AG09319 (cell line): ENCODE data around the gene ARHGEF17.

Experiments used
- DNase-seq: peaks from one replicate; pipeline ENCODE4 v3.0.0-alpha.2; 2010; ENCODE audit warnings: low read depth; ENCODE audit errors: extremely low read depth
- TF ChIP-seq, protein P1 (sequence below): IDR thresholded peaks from 2 replicates; pipeline ENCODE4 v1.5.1; 2011; ENCODE audit warnings: low read depth, mild to moderate bottlenecking, inconsistent platforms, low read length, moderate library complexity

The ARHGEF17 gene

GRCh38 chr11:73294604-73295003 lies 13.5 kb upstream of the ARHGEF17 start:
- no peak for DNase-seq
- TF ChIP-seq, protein P1, sequence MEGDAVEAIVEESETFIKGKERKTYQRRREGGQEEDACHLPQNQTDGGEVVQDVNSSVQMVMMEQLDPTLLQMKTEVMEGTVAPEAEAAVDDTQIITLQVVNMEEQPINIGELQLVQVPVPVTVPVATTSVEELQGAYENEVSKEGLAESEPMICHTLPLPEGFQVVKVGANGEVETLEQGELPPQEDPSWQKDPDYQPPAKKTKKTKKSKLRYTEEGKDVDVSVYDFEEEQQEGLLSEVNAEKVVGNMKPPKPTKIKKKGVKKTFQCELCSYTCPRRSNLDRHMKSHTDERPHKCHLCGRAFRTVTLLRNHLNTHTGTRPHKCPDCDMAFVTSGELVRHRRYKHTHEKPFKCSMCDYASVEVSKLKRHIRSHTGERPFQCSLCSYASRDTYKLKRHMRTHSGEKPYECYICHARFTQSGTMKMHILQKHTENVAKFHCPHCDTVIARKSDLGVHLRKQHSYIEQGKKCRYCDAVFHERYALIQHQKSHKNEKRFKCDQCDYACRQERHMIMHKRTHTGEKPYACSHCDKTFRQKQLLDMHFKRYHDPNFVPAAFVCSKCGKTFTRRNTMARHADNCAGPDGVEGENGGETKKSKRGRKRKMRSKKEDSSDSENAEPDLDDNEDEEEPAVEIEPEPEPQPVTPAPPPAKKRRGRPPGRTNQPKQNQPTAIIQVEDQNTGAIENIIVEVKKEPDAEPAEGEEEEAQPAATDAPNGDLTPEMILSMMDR = no peak

- TF ChIP-seq, protein P1 = no peak; the same call in none of the 2 replicates
- no peak for DNase-seq
Observed at GRCh38 chr11:73295241-73295995, 12.7 kb upstream of the ARHGEF17 start.

GRCh38 chr11:73295996-73296318 lies 12.1 kb upstream of the ARHGEF17 start:
- no peak for DNase-seq
- TF ChIP-seq, protein P1 = no peak

- TF ChIP-seq, protein P1 = no peak
- DNase-seq = no peak
Observed at GRCh38 chr11:73296501-73297230, 11.4 kb upstream of the ARHGEF17 start.

- no peak for DNase-seq
- TF ChIP-seq, protein P1 = no peak
Observed at GRCh38 chr11:73297231-73297590, 10.9 kb upstream of the ARHGEF17 start.

DNA sequence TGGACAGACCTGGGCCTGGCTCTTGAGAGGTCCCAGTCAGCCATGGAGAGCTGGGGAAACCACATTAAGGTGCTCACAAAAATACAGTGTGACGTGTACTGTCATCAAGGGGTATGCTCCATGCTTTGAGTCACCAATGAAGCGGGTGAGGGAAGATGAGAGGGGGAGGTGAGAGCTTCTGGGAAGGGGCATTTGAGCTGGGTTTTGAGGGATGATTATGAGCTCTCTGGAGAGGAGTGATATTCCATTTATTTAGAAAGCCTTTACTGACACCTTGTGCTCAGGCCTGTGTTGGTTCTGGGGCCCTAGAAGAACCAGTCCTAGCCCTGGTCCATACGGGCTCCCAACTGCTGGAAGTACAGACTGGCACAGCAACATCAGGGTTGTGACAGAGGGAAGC lies 10.4 kb upstream of the ARHGEF17 start:
- TF ChIP-seq, protein P1 = no peak
- no peak for DNase-seq

DNA sequence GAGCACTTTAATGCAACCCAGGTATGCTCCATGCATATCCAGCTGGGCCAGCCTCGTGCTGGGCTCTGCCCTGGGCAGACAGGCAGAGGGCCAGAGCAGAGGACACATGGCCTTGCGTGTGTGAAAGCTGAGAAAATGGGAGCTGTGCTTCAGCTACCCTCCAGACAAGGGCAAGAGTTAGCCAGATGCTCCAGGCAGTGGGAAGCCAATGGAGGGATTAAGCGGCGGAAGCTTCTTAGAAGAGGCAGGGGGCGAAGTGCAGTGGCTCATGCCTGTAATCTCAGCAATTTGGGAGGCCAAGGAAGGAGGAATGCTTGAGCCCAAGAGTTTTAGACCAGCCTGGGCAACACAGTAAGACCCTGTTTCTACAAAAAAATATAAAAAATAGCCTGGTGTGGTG lies 9.8 kb upstream of the ARHGEF17 start:
- no peak for DNase-seq
- TF ChIP-seq, protein P1 = no peak
